WTC11 (cell line): ENCODE measurements around the gene NRIP3. TPM values are rescaled to one million over a fixed set of nuclear protein-coding genes. Genes with fewer than 3 reads are reported as not detected.

ENCODE experiments used
- ATAC-seq: fragments of 200-7000 bp; cut with Tn5 transposase; 2 replicates; pipeline ENCODE4 v1.10.0; 2021; ENCODE audit warnings: mild to moderate bottlenecking, moderate library complexity
- CTCF ChIA-PET: fragments of 300-600 bp; sonication (Branson Sonifier 250); formaldehyde crosslinking; loops from one replicate; lab custom pipeline; 2021; ENCODE audit warnings: antibody characterized with exemption; lab: Charles Lee
- POLR2A ChIA-PET: fragments of 350-600 bp; sonication (Branson Sonifier 250); formaldehyde crosslinking; loops from one replicate; lab custom pipeline; 2021; ENCODE audit warnings: antibody characterized with exemption; lab: Charles Lee
- DNase-seq: peaks from one replicate; pipeline ENCODE4 v3.0.0; 2021; ENCODE audit warnings: low spot score
- H3K27ac Mint-ChIP-seq: 2 replicates; pipeline ENCODE4 v1.8.0; 2021; ENCODE audit warnings: mixed read lengths
- H3K27me3 Mint-ChIP-seq: 2 replicates; pipeline ENCODE4 v1.8.0; 2021; ENCODE audit warnings: low read depth, mild to moderate bottlenecking, moderate library complexity, mixed read lengths
- H3K36me3 Mint-ChIP-seq: 2 replicates; pipeline ENCODE4 v1.8.0; 2021; ENCODE audit warnings: mixed read lengths
- H3K4me1 Mint-ChIP-seq: 2 replicates; pipeline ENCODE4 v1.8.0; 2022; ENCODE audit warnings: mixed read lengths
- H3K4me3 Mint-ChIP-seq: 2 replicates; pipeline ENCODE4 v1.8.0; 2021; ENCODE audit warnings: mild to moderate bottlenecking, moderate library complexity, mixed read lengths
- H3K9me3 Mint-ChIP-seq: 2 replicates; pipeline ENCODE4 v1.8.0; 2021; ENCODE audit warnings: mixed read lengths
- AFF4 ChIP-seq: sonication (generic); formaldehyde crosslinking; IDR thresholded peaks from 2 replicates; pipeline ENCODE4 v1.8.1; 2023; ENCODE audit warnings: mild to moderate bottlenecking, missing genetic modification reagents, borderline replicate concordance
- CTCF ChIP-seq: fragments of 200-600 bp; IDR thresholded peaks from 2 replicates; pipeline ENCODE4 v1.8.0; 2022; ENCODE audit warnings: antibody characterized with exemption
- FOXP1 ChIP-seq: sonication (generic); formaldehyde crosslinking; IDR thresholded peaks from 2 replicates; pipeline ENCODE4 v1.8.0; 2022; ENCODE audit warnings: missing genetic modification reagents, mild to moderate bottlenecking, moderate library complexity, borderline replicate concordance
- GABPB1 ChIP-seq: sonication (generic); formaldehyde crosslinking; IDR thresholded peaks from 2 replicates; pipeline ENCODE4 v1.8.1; 2023; ENCODE audit warnings: mild to moderate bottlenecking, missing genetic modification reagents
- HMGA2 ChIP-seq: fragments of 250-450 bp; sonication (Bioruptor Pico); IDR thresholded peaks from 2 replicates; pipeline ENCODE4 v1.4.0; 2021; ENCODE audit warnings: mild to moderate bottlenecking, moderate library complexity
- IRF1 ChIP-seq: sonication (generic); formaldehyde crosslinking; IDR thresholded peaks from 2 replicates; pipeline ENCODE4 v1.8.0; 2023; ENCODE audit warnings: missing genetic modification reagents
- NFYB ChIP-seq: sonication (generic); formaldehyde crosslinking; conservative IDR thresholded peaks from 2 replicates; pipeline ENCODE4 v1.8.0; 2022; ENCODE audit warnings: low read depth, missing genetic modification reagents
- NR2C2 ChIP-seq: sonication (generic); formaldehyde crosslinking; IDR thresholded peaks from 2 replicates; pipeline ENCODE4 v1.8.0; 2022; ENCODE audit warnings: mild to moderate bottlenecking, missing genetic modification reagents
- RORB ChIP-seq: fragments of 250-450 bp; sonication (Bioruptor Pico); IDR thresholded peaks from 2 replicates; pipeline ENCODE4 v1.9.0; 2021; ENCODE audit warnings: mild to moderate bottlenecking
- TEAD4 ChIP-seq: sonication (generic); formaldehyde crosslinking; IDR thresholded peaks from 2 replicates; pipeline ENCODE4 v1.8.0; 2022; ENCODE audit warnings: mild to moderate bottlenecking, missing genetic modification reagents
- USF1 ChIP-seq: sonication (generic); formaldehyde crosslinking; IDR thresholded peaks from 2 replicates; pipeline ENCODE4 v1.8.0; 2022; ENCODE audit warnings: mild to moderate bottlenecking, missing genetic modification reagents
- USF2 ChIP-seq: sonication (generic); formaldehyde crosslinking; IDR thresholded peaks from 2 replicates; pipeline ENCODE4 v1.8.1; 2023; ENCODE audit warnings: mild to moderate bottlenecking, missing genetic modification reagents, moderate library complexity
- ZBTB21 ChIP-seq: sonication (generic); formaldehyde crosslinking; IDR thresholded peaks from 2 replicates; pipeline ENCODE4 v1.8.1; 2023; ENCODE audit warnings: mild to moderate bottlenecking, missing genetic modification reagents, borderline replicate concordance
- ZBTB43 ChIP-seq: sonication (generic); formaldehyde crosslinking; IDR thresholded peaks from 2 replicates; pipeline ENCODE4 v1.8.1; 2023; ENCODE audit warnings: mild to moderate bottlenecking, missing genetic modification reagents
- ZNF512 ChIP-seq: sonication (generic); formaldehyde crosslinking; IDR thresholded peaks from 2 replicates; pipeline ENCODE4 v1.8.1; 2022; ENCODE audit warnings: missing genetic modification reagents, borderline replicate concordance
- total RNA-seq: library from RNA; stranded (reverse); gene quantifications from 3 replicates; pipeline ENCODE4 v1.2.3, GENCODE V29; 2021

The NRIP3 gene
- total RNA-seq, 1 experiment from 2014 or later: 4.5 TPM

- TF ChIP-seq ZBTB21 (CRISPR knock-in tag) (no peak), RORB (CRISPR knock-in tag) (no peak), USF2 (CRISPR knock-in tag) (no peak), GABPB1 (CRISPR knock-in tag) (no peak), ZNF512 (no peak), HMGA2 (no peak), USF1 (CRISPR knock-in tag) (no peak), ZBTB43 (CRISPR knock-in tag) (no peak), FOXP1 (no peak), NR2C2 (CRISPR knock-in tag) (no peak), IRF1 (CRISPR knock-in tag) (no peak), NFYB (CRISPR knock-in tag) (no peak), AFF4 (no peak)
- H3K4me1 Mint-ChIP-seq: peaks cover 4% of the 10 kb centered on the region
- no peak overlapping the region for H3K27ac Mint-ChIP-seq
- no peaks in the 10 kb centered on the region; the same call in 1 of the 2 replicates for H3K27me3 Mint-ChIP-seq
- DNase-seq (no peak), ATAC-seq (no peak)
- peaks cover 4% of the 10 kb centered on the region for H3K36me3 Mint-ChIP-seq
- CTCF ChIA-PET: interaction anchor here (0.7 to 5.8 kb wide), 12 partner anchors 13 to 121 kb away, joined by 3 to 88 read pairs (median 12); partner anchors contain the start of gene TMEM9B
- H3K9me3 Mint-ChIP-seq: peaks cover 7% of the 10 kb centered on the region
- H3K4me3 Mint-ChIP-seq: no peak overlapping the region
- POLR2A ChIA-PET: no interaction called here
These were observed 13.3 kb upstream of the NRIP3 start for GRCh38 chr11:9016916-9017642.

- CTCF ChIA-PET: interaction anchor here (0.5 to 5.8 kb wide), 51 partner anchors 9 to 733 kb away, joined by 3 to 88 read pairs (median 5); partner anchors contain the start of genes NRIP3, SCUBE2 and TMEM9B
- no peak overlapping the region for H3K4me3 Mint-ChIP-seq
- no peaks in the 10 kb centered on the region; the same call in 1 of the 2 replicates for H3K27me3 Mint-ChIP-seq
- H3K4me1 Mint-ChIP-seq: peaks cover 4% of the 10 kb centered on the region
- no peak overlapping the region for H3K27ac Mint-ChIP-seq
- peaks cover 4% of the 10 kb centered on the region for H3K36me3 Mint-ChIP-seq
- peak; percentile 70 for DNase-seq
- peak; percentile 96 for ATAC-seq
- POLR2A ChIA-PET: interaction anchor here (0.5 kb wide), 1 partner anchor 20 kb away, joined by 4 read pairs; no protein-coding TSS in a partner anchor
- peaks cover 7% of the 10 kb centered on the region for H3K9me3 Mint-ChIP-seq
- TF ChIP-seq CTCF (peak; percentile 80), ZNF512 (no peak), TEAD4 (CRISPR knock-in tag) (no peak)
These were observed 11.9 kb upstream of the NRIP3 start for GRCh38 chr11:9015677-9016076.
